Coronary artery (tissue), 2 donors: ENCODE results near the gene SEC61B.

Source experiments
- DNase-seq: peaks from one replicate; pipeline ENCODE4 v3.0.0-alpha.2; 2017; ENCODE audit warnings: low spot score
- H3K27ac ChIP-seq, 2 donors: fragments of 200-600 bp; sonication (generic); one replicate each; pipeline ENCODE4 v1.5.1; 2016 to 2019
- H3K4me3 ChIP-seq: fragments of 200-600 bp; sonication (generic); 2 replicates; pipeline ENCODE4 v1.5.1; 2016; ENCODE audit warnings: mild to moderate bottlenecking, moderate library complexity
- TF ChIP-seq, protein P1 (sequence below): fragments of 200-600 bp; sonication (generic); IDR thresholded peaks from one replicate; pipeline ENCODE4 v1.5.1; 2019; ENCODE audit warnings: antibody characterized with exemption

SEC61B gene

DNA sequence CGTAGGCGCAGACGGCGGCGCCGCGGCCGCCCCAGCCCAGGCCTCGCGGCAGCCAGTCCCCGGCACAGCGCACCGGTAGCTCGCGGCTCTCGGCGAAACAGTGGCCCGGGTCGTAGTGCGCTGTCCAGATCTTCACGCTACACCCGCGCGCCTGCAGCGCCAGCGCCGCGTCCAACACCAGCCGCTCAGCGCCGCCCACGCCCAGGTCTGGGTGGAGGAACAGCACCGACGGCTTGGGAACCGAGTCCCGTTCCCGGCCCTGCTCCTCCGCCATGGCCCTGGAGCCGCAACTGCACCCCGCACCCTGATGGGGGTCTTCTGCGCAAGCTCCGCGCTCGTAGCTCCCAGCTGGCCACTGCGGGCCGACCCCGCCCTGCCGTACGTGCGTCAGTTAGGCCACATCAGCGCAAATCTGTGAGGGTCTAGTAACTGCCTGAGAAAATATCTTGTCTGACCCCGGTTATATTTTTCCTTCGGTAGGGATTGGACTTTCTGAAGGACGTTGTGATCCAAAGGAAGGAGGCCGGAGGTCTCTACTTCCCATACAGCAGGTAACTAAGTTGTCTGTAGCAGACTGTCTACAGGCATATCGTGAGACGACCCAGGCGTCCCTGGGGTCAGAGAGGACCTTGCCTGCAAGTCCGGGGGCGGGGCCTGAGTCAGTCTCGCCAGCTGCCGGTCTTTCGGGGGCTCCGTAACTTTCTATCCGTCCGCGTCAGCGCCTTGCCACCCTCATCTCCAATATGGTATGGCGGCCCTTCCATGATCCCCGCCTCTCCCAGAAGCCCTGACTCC lies at the start of gene SEC61B, which contains the start of gene ALG2:
TSS of gene SEC61B (plus strand) at position 662 of the 795 bp plus-strand sequence. CDS start at position 744, 82 bp downstream.
TSS of gene ALG2 (minus strand) at position 322 of the 795 bp plus-strand sequence. CDS start at position 274, 48 bp downstream.
- peak; percentile 95 for DNase-seq
- Histone ChIP-seq H3K27ac (peak within 1 kb of the TSS; percentile 80 to 91), H3K4me3 (peak within 1 kb of the TSS; percentile 95)
- TF ChIP-seq, protein P1, sequence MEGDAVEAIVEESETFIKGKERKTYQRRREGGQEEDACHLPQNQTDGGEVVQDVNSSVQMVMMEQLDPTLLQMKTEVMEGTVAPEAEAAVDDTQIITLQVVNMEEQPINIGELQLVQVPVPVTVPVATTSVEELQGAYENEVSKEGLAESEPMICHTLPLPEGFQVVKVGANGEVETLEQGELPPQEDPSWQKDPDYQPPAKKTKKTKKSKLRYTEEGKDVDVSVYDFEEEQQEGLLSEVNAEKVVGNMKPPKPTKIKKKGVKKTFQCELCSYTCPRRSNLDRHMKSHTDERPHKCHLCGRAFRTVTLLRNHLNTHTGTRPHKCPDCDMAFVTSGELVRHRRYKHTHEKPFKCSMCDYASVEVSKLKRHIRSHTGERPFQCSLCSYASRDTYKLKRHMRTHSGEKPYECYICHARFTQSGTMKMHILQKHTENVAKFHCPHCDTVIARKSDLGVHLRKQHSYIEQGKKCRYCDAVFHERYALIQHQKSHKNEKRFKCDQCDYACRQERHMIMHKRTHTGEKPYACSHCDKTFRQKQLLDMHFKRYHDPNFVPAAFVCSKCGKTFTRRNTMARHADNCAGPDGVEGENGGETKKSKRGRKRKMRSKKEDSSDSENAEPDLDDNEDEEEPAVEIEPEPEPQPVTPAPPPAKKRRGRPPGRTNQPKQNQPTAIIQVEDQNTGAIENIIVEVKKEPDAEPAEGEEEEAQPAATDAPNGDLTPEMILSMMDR = no peak

DNA sequence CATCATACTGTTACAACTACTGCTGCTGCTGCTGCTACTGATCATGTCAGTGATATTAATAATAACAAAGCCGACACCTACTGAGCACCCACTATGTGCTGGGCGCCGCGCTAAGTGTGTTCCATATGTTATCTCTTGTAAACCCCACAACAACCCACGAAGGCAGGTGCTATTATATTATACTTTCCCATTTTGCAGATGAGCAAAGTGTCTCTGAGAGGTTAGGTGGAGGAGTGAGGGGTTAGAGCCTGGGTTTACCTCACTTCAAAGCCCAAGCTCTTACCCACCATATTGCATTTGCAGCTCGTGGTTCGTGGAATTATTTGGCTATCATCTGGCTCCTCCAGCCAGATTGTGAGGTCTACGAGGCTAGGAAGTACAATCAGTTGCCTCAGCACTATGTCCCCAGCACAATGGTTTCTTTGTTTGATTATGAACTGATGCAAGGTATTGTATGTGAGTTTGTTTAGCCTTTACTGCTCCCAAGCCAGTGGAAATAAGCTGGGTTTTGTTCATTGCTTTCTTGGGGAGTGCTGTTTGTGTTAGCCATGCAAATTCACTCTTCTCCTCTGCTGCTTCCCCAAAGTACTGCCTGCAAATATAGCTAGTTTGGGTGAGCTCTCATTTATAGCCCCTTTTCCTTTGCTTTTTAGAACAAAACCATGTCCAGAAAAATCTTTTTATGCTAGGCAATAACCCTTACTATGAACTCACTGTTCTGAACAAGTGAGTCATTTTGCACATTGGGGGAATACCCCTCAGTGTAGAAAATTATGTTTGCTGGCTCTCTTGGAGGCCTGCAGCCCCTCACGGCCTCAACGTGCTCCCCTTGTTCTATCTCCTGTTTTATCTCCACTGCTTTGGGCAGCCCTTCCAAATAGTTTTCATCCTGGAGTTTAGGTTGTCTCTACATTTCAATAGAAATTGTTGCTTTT lies 48.2 kb upstream of the SEC61B start:
- TF ChIP-seq, protein P1 = no peak
- Histone ChIP-seq H3K4me3 (no peak overlapping the region), H3K27ac (no peak overlapping the region)
- no peak for DNase-seq

DNA sequence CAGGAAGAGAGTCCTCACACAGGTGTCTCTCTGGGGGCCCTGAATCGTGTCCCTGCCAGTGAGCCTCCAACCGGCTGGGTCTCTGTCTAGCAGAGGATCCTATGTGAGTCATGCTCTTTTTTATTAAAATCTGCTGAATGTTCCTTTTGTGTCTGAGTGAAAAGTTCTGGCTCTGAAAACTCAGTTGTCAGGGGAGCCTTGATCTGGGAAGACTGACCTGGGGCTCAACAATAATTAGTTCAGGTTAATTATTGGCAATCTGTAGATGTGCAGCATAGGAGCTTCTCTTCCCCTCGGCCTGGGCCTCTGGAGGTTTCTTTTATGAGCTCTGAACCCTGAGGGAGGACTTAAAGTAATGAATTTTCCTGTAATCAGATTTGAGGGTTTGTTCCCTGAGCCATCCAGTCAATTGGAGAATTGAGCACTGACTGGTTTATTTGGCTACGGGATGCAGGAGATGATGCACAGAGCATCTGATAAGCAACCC lies 45.5 kb upstream of the SEC61B start:
- DNase-seq = no peak
- H3K27ac ChIP-seq = no peak overlapping the region
- TF ChIP-seq, protein P1 = no peak

DNA sequence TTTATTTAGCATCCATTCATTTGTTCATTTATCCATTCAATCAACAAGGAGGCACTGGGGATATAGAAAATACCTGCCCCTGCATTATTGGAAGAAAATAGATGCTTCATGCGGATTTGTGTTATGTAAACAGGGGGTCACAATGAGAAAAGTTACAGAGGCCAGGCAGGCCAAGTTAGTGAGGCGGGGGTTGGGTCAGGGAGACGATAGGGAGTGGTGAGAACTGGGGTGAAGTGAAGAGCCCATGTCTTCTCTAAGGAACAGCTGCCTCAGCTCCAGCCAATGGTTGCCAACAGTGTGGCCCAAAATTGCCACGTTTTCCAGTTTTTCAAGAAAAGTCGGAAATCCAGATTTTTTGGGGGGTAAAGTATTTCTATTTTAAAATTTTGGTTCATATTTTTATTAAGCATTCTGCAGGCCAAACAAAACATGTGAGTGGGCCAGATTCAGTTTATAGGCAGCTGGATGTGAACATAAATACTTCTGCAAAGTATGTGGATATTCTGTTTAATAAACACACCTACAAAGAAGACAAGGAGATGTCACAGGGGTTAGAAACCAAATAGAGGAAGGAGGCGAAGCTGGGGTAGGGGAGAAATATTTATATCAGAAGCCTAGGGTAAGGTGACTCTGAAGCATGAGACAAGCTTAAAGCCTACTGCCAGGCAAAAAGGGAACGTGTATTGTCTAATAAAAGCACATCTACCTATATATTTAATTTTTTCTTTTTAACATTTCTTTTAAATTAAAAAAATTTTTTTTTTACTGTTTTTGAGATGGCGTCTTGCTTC lies 44.3 kb upstream of the SEC61B start:
- TF ChIP-seq, protein P1 = no peak
- H3K27ac ChIP-seq = no peak overlapping the region
- no peak for DNase-seq
- H3K4me3 ChIP-seq = no peak overlapping the region

More for the DNA sequence above, 45.5 kb upstream of the SEC61B start:
- no peak overlapping the region for H3K4me3 ChIP-seq

DNA sequence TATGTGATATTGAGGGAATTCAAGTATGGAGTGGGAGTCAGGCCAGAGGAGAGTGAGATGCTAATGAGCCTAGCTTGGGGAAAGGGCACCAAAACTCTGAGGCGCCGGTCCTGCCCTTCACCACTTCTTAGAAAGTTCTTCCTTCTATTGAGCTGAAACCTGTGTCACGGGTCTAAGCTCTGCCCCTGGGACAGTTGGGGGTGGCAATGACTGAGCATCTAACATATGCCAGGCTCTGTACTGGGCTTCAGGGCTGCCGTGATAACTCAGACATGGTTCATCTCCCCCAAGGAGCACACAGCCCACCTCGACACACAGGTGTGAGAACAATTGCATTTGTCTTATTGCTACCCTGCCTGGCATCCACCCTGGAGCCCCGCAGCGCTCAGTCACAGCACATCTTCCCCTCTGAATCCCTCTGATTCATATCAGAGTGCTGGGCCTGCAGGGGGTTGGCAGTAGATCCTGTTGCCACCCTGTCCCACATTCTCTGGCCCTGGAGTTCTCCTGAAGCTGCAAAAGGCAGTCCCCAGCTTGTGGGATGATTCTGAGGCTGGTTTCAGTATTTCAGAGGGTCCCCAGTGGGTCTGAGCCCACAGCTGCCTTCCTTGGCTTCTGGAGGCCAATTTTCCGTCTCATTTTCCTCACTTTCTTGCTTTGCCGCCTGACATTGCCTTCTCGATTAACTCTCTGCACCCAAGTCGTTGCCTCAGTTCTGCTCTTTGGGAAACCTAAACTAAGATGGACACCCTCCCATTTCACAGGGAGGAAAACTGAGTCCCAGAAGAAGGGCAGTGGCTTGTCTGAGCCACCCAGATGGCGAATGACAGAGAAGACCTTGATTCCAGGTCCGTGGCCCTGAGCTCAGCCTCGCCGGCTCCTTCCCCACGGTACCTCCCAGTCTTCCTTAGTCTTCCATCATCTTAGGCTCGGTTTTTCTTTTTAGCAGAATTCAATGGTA lies 42.9 kb upstream of the SEC61B start:
- Histone ChIP-seq H3K4me3 (no peak overlapping the region), H3K27ac (no peak overlapping the region)
- DNase-seq = no peak
- TF ChIP-seq, protein P1 = no peak
